ENCODE data around the gene MAN2B2. TPM values are rescaled to one million over a fixed set of nuclear protein-coding genes. Genes with fewer than 3 reads are reported as not detected.

The MAN2B2 gene
- total and polyA plus RNA-seq, 9 of the 15 experiments (the other 6 are each of a cell fraction or from before 2014, with no cell fraction given), result 0.21 to 8.8 (median 3.7) TPM

DNA sequence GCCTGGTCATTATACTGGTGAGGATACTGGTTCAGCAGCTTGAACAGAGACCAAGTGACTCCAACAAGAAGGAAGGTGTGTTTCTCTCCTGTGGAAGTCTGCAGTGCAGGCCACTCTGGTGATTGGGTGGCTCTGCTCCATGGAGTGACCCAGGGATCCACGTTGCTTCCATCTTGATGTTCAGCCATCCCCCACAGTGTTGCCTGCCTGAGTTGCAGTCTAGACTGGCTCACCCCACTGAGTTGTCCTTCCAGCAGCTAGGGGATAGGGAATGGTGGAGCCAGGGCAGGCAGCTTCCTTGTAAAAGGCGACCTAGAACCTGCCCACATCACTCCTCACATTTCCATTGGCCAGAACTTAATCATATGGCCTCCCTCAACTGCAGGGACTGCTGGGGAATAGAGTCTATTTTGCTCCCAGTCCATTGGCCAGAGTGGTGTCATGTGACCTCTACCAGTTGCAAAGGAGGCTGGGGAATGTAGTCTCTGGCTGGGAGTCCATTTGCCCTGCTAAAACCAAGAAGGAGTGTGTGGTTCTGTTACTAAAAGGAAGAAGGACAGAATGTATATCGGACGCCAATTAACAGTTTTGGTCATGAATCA, 8.0 kb downstream of the MAN2B2 start (continued):
- TF ChIP-seq, protein P1, sequence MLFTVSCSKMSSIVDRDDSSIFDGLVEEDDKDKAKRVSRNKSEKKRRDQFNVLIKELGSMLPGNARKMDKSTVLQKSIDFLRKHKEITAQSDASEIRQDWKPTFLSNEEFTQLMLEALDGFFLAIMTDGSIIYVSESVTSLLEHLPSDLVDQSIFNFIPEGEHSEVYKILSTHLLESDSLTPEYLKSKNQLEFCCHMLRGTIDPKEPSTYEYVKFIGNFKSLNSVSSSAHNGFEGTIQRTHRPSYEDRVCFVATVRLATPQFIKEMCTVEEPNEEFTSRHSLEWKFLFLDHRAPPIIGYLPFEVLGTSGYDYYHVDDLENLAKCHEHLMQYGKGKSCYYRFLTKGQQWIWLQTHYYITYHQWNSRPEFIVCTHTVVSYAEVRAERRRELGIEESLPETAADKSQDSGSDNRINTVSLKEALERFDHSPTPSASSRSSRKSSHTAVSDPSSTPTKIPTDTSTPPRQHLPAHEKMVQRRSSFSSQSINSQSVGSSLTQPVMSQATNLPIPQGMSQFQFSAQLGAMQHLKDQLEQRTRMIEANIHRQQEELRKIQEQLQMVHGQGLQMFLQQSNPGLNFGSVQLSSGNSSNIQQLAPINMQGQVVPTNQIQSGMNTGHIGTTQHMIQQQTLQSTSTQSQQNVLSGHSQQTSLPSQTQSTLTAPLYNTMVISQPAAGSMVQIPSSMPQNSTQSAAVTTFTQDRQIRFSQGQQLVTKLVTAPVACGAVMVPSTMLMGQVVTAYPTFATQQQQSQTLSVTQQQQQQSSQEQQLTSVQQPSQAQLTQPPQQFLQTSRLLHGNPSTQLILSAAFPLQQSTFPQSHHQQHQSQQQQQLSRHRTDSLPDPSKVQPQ (CRISPR knock-in tag; IDR thresholded peaks at IDR 0.05; ENCODE audit: borderline replicate concordance), result no peak
- no peak for TF ChIP-seq SMC3 (conservative IDR thresholded peaks at IDR 0.05; ENCODE audit: insufficient read depth, low read depth, low read length)
- TF ChIP-seq KDM5B (IDR thresholded peaks at IDR 0.05; ENCODE audit: insufficient replicate concordance, low read depth, low read length), result no peak
- TF ChIP-seq MAFF (IDR thresholded peaks at IDR 0.05; ENCODE audit: low read length), result no peak
- no peak for TF ChIP-seq BACH1 (tag; IDR thresholded peaks at IDR 0.05)
- TF ChIP-seq TRIM24 (IDR thresholded peaks at IDR 0.05), result no peak
- TF ChIP-seq, protein P2, sequence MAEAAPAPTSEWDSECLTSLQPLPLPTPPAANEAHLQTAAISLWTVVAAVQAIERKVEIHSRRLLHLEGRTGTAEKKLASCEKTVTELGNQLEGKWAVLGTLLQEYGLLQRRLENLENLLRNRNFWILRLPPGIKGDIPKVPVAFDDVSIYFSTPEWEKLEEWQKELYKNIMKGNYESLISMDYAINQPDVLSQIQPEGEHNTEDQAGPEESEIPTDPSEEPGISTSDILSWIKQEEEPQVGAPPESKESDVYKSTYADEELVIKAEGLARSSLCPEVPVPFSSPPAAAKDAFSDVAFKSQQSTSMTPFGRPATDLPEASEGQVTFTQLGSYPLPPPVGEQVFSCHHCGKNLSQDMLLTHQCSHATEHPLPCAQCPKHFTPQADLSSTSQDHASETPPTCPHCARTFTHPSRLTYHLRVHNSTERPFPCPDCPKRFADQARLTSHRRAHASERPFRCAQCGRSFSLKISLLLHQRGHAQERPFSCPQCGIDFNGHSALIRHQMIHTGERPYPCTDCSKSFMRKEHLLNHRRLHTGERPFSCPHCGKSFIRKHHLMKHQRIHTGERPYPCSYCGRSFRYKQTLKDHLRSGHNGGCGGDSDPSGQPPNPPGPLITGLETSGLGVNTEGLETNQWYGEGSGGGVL (CRISPR knock-in tag; IDR thresholded peaks at IDR 0.05), result no peak
- TF ChIP-seq ELF2 (CRISPR knock-in tag; IDR thresholded peaks at IDR 0.05), result no peak
- TF ChIP-seq, protein P3, sequence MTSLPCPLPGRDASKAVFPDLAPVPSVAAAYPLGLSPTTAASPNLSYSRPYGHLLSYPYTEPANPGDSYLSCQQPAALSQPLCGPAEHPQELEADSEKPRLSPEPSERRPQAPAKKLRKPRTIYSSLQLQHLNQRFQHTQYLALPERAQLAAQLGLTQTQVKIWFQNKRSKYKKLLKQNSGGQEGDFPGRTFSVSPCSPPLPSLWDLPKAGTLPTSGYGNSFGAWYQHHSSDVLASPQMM (CRISPR knock-in tag; IDR thresholded peaks at IDR 0.05), result no peak
- TF ChIP-seq GTF2A2 (tag; IDR thresholded peaks at IDR 0.05), result no peak
- TF ChIP-seq, protein P4, sequence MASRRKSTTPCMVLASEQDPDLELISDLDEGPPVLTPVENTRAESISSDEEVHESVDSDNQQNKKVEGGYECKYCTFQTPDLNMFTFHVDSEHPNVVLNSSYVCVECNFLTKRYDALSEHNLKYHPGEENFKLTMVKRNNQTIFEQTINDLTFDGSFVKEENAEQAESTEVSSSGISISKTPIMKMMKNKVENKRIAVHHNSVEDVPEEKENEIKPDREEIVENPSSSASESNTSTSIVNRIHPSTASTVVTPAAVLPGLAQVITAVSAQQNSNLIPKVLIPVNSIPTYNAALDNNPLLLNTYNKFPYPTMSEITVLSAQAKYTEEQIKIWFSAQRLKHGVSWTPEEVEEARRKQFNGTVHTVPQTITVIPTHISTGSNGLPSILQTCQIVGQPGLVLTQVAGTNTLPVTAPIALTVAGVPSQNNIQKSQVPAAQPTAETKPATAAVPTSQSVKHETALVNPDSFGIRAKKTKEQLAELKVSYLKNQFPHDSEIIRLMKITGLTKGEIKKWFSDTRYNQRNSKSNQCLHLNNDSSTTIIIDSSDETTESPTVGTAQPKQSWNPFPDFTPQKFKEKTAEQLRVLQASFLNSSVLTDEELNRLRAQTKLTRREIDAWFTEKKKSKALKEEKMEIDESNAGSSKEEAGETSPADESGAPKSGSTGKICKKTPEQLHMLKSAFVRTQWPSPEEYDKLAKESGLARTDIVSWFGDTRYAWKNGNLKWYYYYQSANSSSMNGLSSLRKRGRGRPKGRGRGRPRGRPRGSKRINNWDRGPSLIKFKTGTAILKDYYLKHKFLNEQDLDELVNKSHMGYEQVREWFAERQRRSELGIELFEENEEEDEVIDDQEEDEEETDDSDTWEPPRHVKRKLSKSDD (conservative IDR thresholded peaks at IDR 0.05; ENCODE audit: low read length), result no peak
- TF ChIP-seq, protein P5, sequence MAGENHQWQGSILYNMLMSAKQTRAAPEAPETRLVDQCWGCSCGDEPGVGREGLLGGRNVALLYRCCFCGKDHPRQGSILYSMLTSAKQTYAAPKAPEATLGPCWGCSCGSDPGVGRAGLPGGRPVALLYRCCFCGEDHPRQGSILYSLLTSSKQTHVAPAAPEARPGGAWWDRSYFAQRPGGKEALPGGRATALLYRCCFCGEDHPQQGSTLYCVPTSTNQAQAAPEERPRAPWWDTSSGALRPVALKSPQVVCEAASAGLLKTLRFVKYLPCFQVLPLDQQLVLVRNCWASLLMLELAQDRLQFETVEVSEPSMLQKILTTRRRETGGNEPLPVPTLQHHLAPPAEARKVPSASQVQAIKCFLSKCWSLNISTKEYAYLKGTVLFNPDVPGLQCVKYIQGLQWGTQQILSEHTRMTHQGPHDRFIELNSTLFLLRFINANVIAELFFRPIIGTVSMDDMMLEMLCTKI (IDR thresholded peaks at IDR 0.05; ENCODE audit: partially characterized antibody), result no peak
- TF ChIP-seq, protein P6, sequence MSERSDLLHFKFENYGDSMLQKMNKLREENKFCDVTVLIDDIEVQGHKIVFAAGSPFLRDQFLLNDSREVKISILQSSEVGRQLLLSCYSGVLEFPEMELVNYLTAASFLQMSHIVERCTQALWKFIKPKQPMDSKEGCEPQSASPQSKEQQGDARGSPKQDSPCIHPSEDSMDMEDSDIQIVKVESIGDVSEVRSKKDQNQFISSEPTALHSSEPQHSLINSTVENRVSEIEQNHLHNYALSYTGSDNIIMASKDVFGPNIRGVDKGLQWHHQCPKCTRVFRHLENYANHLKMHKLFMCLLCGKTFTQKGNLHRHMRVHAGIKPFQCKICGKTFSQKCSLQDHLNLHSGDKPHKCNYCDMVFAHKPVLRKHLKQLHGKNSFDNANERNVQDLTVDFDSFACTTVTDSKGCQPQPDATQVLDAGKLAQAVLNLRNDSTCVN (CRISPR knock-in tag; IDR thresholded peaks at IDR 0.05), result no peak
- TF ChIP-seq POLR3A (IDR thresholded peaks at IDR 0.05; ENCODE audit: borderline replicate concordance, extremely low read depth, insufficient read depth, insufficient read length), result no peak
- TF ChIP-seq FOXP1 (CRISPR knock-in tag; IDR thresholded peaks at IDR 0.05), result no peak
- no peak for TF ChIP-seq ILK (tag; IDR thresholded peaks at IDR 0.05; ENCODE audit: borderline replicate concordance, low read depth)
- no peak for TF ChIP-seq FOSL1 (tag; conservative IDR thresholded peaks at IDR 0.05)

Measured in K562 (cell line).